Smooth muscle cell (in vitro differentiated cells): Measurements from ENCODE around the gene DRC7. TPM values are rescaled to one million over a fixed set of nuclear protein-coding genes. Genes with fewer than 3 reads are reported as not detected.

Experiments
- DNase-seq: peaks from one replicate; lab custom pipeline; 2025; ENCODE audit not compliant: unreplicated experiment; lab: John Stamatoyannopoulos, UW
- H2AFZ ChIP-seq: fragments of 200-600 bp; sonication (generic); 2 replicates; pipeline ENCODE4 v1.6.0; 2016; ENCODE audit warnings: antibody characterized with exemption, low read depth, mild to moderate bottlenecking
- H3F3A ChIP-seq: fragments of 200-600 bp; sonication (generic); 2 replicates; pipeline ENCODE4 v1.6.0; 2017; ENCODE audit warnings: antibody characterized with exemption, low read depth
- H3K27ac ChIP-seq: fragments of 200-600 bp; sonication (generic); 2 replicates; pipeline ENCODE4 v1.5.1; 2016; ENCODE audit warnings: low read depth, mild to moderate bottlenecking
- H3K27me3 ChIP-seq: fragments of 200-600 bp; sonication (generic); 2 replicates; pipeline ENCODE4 v1.6.1; 2016; ENCODE audit warnings: low read depth, mild to moderate bottlenecking
- H3K36me3 ChIP-seq: fragments of 200-600 bp; sonication (generic); 2 replicates; pipeline ENCODE4 v1.5.1; 2016; ENCODE audit warnings: low read depth
- H3K4me1 ChIP-seq: fragments of 200-600 bp; sonication (generic); 2 replicates; pipeline ENCODE4 v1.5.1; 2016; ENCODE audit warnings: low read depth
- H3K4me2 ChIP-seq: fragments of 200-600 bp; sonication (generic); 2 replicates; pipeline ENCODE4 v1.6.0; 2016; ENCODE audit warnings: mild to moderate bottlenecking
- H3K4me3 ChIP-seq: fragments of 200-600 bp; sonication (generic); 2 replicates; pipeline ENCODE4 v1.5.1; 2016; ENCODE audit warnings: mild to moderate bottlenecking
- H3K79me2 ChIP-seq: fragments of 200-600 bp; sonication (generic); 2 replicates; pipeline ENCODE4 v1.6.0; 2016; ENCODE audit warnings: low read depth, mild to moderate bottlenecking
- H3K9ac ChIP-seq: fragments of 200-600 bp; sonication (generic); 2 replicates; pipeline ENCODE4 v1.6.0; 2016; ENCODE audit warnings: low read depth
- H3K9me3 ChIP-seq: fragments of 200-600 bp; sonication (generic); replicated peaks from 2 replicates; pipeline ENCODE4 v1.5.1; 2016; ENCODE audit warnings: low read depth
- H4K20me1 ChIP-seq: fragments of 200-600 bp; sonication (generic); 2 replicates; pipeline ENCODE4 v1.6.0; 2016; ENCODE audit warnings: low read depth
- CTCF ChIP-seq: fragments of 200-600 bp; sonication (generic); IDR thresholded peaks from 2 replicates; pipeline ENCODE4 v1.5.1; 2017; ENCODE audit warnings: borderline replicate concordance, mild to moderate bottlenecking, antibody characterized with exemption; ENCODE audit not compliant: insufficient read depth, poor library complexity, severe bottlenecking
- WGBS: methylation state at CpG from one replicate; pipeline ENCODE4 v1.1.7; 2016; ENCODE audit warnings: low lambda C conversion rate; 5-methylcytosine and 5-hydroxymethylcytosine counted together
- polyA plus RNA-seq: library from polyadenylated mRNA; unstranded; fragments of >200 nt; fragmentation: Nextera tagmentation; extraction: Ambion mirVana; gene quantifications from 2 replicates; pipeline ENCODE4 v1.2.1, GENCODE V29; 2016
- total RNA-seq: library from RNA; depleted of rRNA; stranded (reverse); fragments of >200 nt; gene quantifications from 2 replicates; pipeline ENCODE4 v1.2.3, GENCODE V29; 2014

DRC7 gene
- total and polyA plus RNA-seq, 2 experiments from 2014 or later = 0.94 TPM; not detected in 1

GRCh38 chr16:57769541-57770145 lies 75.0 kb downstream of the DRC7 start:
- Histone ChIP-seq H3K9ac (no peak overlapping the region), H3K27me3 (no peaks in the 10 kb centered on the region), H3K4me3 (no peak overlapping the region), H3K79me2 (no peaks in the 10 kb centered on the region), H3K9me3 (no peaks in the 10 kb centered on the region), H3K4me1 (no peaks in the 10 kb centered on the region), H2AFZ (no peak overlapping the region), H3K4me2 (no peak overlapping the region), H3K27ac (no peak overlapping the region), H3F3A (no peaks in the 10 kb centered on the region), H4K20me1 (peaks cover 12% of the 10 kb centered on the region), H3K36me3 (no peaks in the 10 kb centered on the region)
- 97% methylated on average over 22 of the region's 22 CpGs for WGBS
- DNase-seq = no peak
- TF ChIP-seq CTCF = no peak

DNA sequence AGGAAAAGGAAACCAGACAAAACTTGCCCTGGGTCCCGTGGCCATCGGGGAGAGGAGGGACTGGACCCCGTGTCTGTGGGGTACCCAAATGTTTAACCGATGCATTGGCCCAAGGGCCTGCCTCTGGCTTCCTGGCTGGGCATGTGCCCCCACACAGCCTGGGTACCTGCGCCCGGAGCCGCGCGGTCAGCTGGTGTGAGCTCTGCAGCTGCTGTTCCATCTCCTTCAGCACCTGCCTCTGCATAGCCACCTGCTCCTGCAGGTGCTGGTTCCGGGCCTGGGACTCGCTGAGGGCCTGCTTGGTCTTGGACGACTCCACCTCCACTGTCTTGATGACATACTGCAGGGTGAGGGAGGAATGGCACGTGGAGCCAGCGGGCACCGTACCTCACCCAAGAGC lies 75.8 kb downstream of the DRC7 start:
- Histone ChIP-seq H3K9me3 (no peaks in the 10 kb centered on the region), H3K4me2 (no peak overlapping the region), H3K9ac (no peak overlapping the region), H4K20me1 (peaks cover 12% of the 10 kb centered on the region), H2AFZ (no peak overlapping the region), H3K4me1 (peaks cover 3% of the 10 kb centered on the region), H3K27me3 (no peaks in the 10 kb centered on the region), H3K79me2 (no peaks in the 10 kb centered on the region), H3K4me3 (no peak overlapping the region), H3K36me3 (no peaks in the 10 kb centered on the region), H3F3A (no peaks in the 10 kb centered on the region), H3K27ac (no peak overlapping the region)
- 98% methylated on average over 15 of the region's 15 CpGs for WGBS
- no peak for TF ChIP-seq CTCF
- no peak for DNase-seq

- no peaks in the 10 kb centered on the region for H3K79me2 ChIP-seq
- H3K36me3 ChIP-seq = no peaks in the 10 kb centered on the region
- WGBS = 95% methylated on average over 26 of the region's 26 CpGs
Measured at GRCh38 chr16:57771141-57771785, 76.7 kb downstream of the DRC7 start.

More at GRCh38 chr16:57771141-57771785, 76.7 kb downstream of the DRC7 start:
- H2AFZ ChIP-seq = no peak overlapping the region
- no peak overlapping the region for H3K4me2 ChIP-seq
- no peak for TF ChIP-seq CTCF
- H3K27ac ChIP-seq = no peak overlapping the region
- H3F3A ChIP-seq = no peaks in the 10 kb centered on the region
- H3K27me3 ChIP-seq = no peaks in the 10 kb centered on the region
- H3K9ac ChIP-seq = no peak overlapping the region
- DNase-seq = no peak
- H3K9me3 ChIP-seq = no peaks in the 10 kb centered on the region
- H4K20me1 ChIP-seq = peaks cover 16% of the 10 kb centered on the region
- H3K4me3 ChIP-seq = no peak overlapping the region
- H3K4me1 ChIP-seq = peaks cover 3% of the 10 kb centered on the region
